HG03457 (cell line): ENCODE measurements around the gene RBP3.

Source experiments
- ATAC-seq: cut with Tn5 transposase; IDR thresholded peaks from one replicate; pipeline ENCODE4 v1.9.1; 2021; ENCODE audit warnings: moderate number of reproducible peaks; ENCODE audit not compliant: unreplicated experiment

Gene RBP3

DNA sequence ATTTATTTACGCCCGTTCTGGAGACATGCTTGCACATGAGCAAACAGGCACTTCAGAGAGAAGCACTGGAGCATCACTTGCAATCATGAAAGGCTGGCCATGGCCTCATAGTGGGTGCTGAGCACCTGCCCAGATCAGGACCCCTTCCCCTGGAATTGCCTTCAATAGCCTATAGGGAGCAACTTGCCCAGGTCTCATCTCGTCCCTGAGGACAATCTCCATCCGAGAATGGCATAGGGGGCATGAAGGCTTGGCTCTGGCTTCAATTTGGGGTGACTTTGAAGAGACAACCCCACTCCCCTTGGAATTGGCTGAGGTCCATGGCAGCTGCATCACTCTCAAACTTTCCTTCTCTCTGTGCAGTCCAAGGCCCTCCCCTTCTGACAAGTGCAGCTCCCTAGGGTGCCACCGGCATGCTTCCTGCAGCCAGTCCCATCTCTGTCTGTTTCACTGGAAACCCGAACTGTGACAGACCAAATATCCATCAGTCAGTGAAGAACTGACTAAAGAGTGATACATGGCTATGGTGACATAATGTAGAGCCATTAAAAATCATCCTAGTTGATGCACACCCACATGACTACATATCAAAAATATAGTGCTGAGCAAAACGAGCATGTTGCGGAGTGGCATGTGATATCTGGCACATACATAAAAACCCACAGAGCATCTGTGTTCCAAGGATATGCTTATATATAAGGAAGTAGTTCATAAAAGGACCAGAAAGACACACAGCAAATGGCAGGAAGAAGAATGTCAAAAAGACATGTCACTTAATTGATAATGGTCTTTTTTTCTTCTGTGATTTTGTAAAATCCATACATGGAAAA is 13.5 kb upstream of the RBP3 start:
- no peak for ATAC-seq

DNA sequence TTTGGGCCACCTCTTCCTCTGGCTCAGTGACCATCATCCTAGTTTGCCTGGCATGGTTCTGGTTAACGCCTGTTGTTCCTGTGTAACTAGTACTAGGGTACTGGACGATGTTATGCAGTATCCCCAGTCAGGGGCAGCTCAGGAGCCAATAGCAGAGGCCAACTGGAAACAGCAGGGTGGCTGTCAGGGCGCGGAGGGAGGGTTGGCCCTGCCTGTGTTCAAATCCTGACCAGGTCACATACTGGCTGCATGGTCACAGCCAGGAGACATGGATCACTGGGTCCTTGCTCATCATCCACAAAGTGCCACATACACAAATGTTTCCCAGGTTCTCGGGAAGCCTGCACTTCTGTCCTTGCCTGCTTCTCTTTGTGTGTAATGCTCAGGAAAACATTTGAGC is 12.3 kb upstream of the RBP3 start:
- ATAC-seq: no peak

GRCh38 chr10:47336387-47337134 is 11.6 kb upstream of the RBP3 start:
- ATAC-seq: no peak

DNA sequence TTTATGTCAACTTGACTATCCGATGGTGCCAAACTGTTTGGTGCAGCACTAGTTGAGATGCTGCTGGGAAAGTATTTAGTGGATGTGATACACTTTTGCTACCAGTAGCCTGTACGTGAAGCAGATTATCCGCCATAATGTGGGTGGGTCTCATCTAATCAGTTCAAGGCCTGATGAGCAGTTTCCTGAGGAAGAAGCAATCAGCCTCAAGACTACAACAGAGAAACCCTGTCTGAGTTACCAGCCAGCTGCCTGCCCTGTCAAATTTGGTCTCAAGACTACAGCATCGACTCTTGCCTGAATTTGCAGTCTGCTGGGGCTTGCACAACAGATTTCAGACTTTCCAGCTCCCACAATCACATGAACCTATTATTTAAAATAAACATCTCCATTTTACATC is 10.9 kb upstream of the RBP3 start:
- ATAC-seq: no peak

- no peak for ATAC-seq
These were observed 8.9 kb upstream of the RBP3 start for GRCh38 chr10:47339186-47339735.

- ATAC-seq: no peak
These were observed 8.2 kb upstream of the RBP3 start for GRCh38 chr10:47339759-47340607.

DNA sequence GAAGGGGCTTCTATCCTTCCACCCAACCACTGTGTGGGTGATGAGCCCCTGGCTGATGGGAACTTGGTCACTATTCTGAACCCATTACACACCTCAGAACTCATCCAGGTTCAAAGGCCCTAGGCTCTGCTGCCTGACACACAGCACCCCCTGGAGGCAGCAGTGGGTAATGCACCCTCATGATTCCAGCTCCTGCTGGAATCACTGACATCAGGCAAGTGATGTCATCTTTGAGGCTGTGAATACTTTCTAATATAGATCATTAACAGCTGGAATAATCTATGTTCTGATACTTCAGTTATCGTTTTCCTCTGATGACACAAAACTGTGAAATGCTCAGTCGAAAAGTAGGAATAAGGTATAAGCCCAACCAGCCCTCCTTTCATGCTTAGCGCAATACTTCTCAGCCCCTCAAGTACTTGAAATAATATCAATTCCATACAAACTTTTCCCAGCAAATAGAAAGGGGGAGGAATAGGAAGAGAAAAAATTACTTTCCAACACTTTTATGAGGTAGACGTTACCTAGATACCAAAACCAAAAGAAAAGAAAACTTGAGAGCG is 7.5 kb upstream of the RBP3 start:
- no peak for ATAC-seq

- no peak for ATAC-seq
These were observed 2.9 kb upstream of the RBP3 start for GRCh38 chr10:47344996-47345870.

- no peak for ATAC-seq
These were observed 1.4 kb upstream of the RBP3 start for GRCh38 chr10:47346581-47347302.

- ATAC-seq: no peak
These were observed 874 bp upstream of the RBP3 start for GRCh38 chr10:47347303-47347675.

DNA sequence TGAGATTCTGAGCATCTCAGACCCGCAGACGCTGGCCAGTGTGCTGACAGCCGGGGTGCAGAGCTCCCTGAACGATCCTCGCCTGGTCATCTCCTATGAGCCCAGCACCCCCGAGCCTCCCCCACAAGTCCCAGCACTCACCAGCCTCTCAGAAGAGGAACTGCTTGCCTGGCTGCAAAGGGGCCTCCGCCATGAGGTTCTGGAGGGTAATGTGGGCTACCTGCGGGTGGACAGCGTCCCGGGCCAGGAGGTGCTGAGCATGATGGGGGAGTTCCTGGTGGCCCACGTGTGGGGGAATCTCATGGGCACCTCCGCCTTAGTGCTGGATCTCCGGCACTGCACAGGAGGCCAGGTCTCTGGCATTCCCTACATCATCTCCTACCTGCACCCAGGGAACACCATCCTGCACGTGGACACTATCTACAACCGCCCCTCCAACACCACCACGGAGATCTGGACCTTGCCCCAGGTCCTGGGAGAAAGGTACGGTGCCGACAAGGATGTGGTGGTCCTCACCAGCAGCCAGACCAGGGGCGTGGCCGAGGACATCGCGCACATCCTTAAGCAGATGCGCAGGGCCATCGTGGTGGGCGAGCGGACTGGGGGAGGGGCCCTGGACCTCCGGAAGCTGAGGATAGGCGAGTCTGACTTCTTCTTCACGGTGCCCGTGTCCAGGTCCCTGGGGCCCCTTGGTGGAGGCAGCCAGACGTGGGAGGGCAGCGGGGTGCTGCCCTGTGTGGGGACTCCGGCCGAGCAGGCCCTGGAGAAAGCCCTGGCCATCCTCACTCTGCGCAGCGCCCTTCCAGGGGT is 703 bp downstream of the RBP3 start:
- ATAC-seq: no peak

DNA sequence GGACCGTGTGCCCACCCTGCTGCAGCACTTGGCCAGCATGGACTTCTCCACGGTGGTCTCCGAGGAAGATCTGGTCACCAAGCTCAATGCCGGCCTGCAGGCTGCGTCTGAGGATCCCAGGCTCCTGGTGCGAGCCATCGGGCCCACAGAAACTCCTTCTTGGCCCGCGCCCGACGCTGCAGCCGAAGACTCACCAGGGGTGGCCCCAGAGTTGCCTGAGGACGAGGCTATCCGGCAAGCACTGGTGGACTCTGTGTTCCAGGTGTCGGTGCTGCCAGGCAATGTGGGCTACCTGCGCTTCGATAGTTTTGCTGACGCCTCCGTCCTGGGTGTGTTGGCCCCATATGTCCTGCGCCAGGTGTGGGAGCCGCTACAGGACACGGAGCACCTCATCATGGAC is 1.4 kb downstream of the RBP3 start:
- no peak for ATAC-seq

DNA sequence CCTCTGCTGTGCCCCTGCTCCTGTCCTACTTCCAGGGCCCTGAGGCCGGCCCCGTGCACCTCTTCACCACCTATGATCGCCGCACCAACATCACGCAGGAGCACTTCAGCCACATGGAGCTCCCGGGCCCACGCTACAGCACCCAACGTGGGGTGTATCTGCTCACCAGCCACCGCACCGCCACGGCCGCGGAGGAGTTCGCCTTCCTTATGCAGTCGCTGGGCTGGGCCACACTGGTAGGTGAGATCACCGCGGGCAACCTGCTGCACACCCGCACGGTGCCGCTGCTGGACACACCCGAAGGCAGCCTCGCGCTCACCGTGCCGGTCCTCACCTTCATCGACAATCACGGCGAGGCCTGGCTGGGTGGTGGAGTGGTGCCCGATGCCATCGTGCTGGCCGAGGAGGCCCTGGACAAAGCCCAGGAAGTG is 1.8 kb downstream of the RBP3 start:
- ATAC-seq: no peak

GRCh38 chr10:47350671-47351640 is 2.8 kb downstream of the RBP3 start:
- ATAC-seq: no peak

- no peak for ATAC-seq
These were observed 4.0 kb downstream of the RBP3 start for GRCh38 chr10:47351899-47352815.

- ATAC-seq: no peak
These were observed 5.2 kb downstream of the RBP3 start for GRCh38 chr10:47353351-47353750.
